GM12873 (cell line): ENCODE results near the gene SPTLC2.

Experiments
- TF ChIP-seq, protein P1 (sequence below): IDR thresholded peaks from 2 replicates; pipeline ENCODE4 v1.5.1; 2012; ENCODE audit warnings: low read depth, mild to moderate bottlenecking, moderate library complexity, low read length, control low read depth; ENCODE audit not compliant: insufficient read depth; ENCODE audit errors: missing control alignments

The SPTLC2 gene

DNA sequence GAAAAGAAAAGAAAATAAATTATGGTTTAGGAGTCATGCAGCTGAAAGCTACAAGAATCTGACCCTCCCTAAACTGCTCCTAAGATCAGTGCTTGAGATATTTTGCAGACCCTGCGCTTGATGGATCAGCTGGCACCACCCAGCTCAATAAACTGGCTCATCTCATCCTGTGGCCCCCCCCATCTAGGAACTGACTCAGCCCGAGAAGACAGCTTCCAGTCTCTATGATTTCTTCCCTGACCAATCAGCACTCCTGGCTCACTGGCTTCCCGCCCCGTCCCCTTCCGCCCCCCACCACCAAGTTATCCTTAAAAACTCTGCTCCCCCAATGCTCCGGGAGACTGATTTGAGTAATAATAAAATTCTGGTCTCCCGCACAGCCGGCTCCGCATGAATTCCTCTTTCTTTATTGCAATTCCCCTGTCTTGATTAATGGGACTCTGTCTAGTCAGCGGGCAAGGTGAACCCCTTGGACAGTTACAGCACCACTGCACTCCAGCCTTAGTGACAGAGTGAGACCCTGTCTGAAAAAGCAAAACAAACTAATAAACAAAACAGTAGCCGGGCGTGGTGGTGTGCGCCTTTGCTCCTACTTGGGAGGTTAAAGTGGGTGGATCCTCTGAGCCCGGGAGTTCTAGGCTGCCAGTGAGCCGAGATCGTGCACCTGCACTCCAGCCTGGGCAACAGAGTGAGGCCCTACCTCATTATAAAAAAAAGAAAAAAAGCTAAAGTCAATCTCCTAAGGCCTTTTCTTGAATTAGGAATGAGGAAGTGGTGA, 24.5 kb upstream of the SPTLC2 start:
- TF ChIP-seq, protein P1, sequence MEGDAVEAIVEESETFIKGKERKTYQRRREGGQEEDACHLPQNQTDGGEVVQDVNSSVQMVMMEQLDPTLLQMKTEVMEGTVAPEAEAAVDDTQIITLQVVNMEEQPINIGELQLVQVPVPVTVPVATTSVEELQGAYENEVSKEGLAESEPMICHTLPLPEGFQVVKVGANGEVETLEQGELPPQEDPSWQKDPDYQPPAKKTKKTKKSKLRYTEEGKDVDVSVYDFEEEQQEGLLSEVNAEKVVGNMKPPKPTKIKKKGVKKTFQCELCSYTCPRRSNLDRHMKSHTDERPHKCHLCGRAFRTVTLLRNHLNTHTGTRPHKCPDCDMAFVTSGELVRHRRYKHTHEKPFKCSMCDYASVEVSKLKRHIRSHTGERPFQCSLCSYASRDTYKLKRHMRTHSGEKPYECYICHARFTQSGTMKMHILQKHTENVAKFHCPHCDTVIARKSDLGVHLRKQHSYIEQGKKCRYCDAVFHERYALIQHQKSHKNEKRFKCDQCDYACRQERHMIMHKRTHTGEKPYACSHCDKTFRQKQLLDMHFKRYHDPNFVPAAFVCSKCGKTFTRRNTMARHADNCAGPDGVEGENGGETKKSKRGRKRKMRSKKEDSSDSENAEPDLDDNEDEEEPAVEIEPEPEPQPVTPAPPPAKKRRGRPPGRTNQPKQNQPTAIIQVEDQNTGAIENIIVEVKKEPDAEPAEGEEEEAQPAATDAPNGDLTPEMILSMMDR, result no peak

- TF ChIP-seq, protein P1, result no peak
These were observed 22.3 kb upstream of the SPTLC2 start for GRCh38 chr14:77638771-77639171.

DNA sequence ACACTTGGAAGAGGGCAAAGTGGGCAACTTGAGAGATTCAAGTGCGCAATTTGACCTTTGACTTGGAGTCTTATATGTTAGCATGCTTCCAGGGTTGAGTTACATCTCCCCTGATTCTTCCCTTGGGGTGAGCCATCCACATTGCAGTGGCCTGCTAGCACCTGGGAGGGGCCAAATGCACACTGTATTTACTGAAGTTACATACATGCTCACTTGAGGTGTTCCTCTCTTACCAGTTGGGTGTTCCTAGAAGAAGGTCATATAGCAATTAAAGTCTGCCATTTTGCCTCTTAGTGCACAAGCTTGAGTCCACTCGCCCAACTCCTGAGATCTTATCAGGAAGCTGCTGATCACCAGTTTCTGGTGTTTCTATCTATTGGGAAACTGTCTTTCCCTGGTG, 13.7 kb upstream of the SPTLC2 start:
- TF ChIP-seq, protein P1, result no peak

GRCh38 chr14:77625360-77625759, 8.9 kb upstream of the SPTLC2 start:
- TF ChIP-seq, protein P1, result no peak

DNA sequence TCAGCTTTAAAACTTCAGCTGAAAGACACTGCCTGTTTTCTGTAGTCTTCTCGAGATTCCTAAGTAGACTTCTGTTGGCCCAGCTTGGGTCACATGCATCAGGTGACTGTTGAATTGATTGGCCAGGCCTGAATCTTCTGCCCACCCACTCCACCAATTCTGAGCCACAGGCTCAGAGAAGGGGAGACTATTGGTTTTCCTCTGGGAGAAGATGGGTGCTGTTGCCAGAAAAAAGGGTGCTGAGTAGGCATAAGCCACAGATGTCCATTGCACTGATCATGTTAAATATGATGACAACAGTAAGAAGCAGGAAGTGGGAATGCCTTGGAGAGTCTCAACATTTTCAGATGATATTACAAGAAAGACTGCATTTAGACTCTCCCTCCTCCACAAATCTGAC, 6.8 kb upstream of the SPTLC2 start:
- TF ChIP-seq, protein P1, result no peak

- TF ChIP-seq, protein P1, result no peak
These were observed 6.0 kb upstream of the SPTLC2 start for GRCh38 chr14:77622366-77622961.

- TF ChIP-seq, protein P1, result no peak
These were observed 3.9 kb upstream of the SPTLC2 start for GRCh38 chr14:77620222-77620870.
